Caco-2 (cell line): ENCODE measurements around the gene PGS1. TPM values are rescaled to one million over a fixed set of nuclear protein-coding genes. Genes with fewer than 3 reads are reported as not detected.

Experiments used
- BruUV-seq: library from RNA; stranded (reverse); fragments of 400-500 nt; replicated peaks from 2 replicates; lab custom pipeline; 2021; lab: Mats Ljungman, UMichigan
- CTCF ChIA-PET: fragments of 300-600 bp; sonication (Branson Sonifier 250); formaldehyde crosslinking; loops from one replicate; lab custom pipeline; 2022; ENCODE audit warnings: antibody characterized with exemption; lab: Charles Lee
- POLR2A ChIA-PET: fragments of 300-600 bp; sonication (Branson Sonifier 250); formaldehyde crosslinking; loops from one replicate; lab custom pipeline; 2022; ENCODE audit warnings: antibody characterized with exemption; lab: Charles Lee
- DNase-seq, 2 experiments: peaks; one replicate each; pipeline versions ENCODE4 v3.0.0 to v3.0.0-alpha.2; 2020 to 2022
- H3K27me3 ChIP-seq: replicated peaks from 2 replicates; pipeline ENCODE4 v1.6.0; 2011; ENCODE audit warnings: low read length; ENCODE audit not compliant: control insufficient read depth, insufficient read depth
- H3K36me3 ChIP-seq: 2 replicates; pipeline ENCODE4 v1.5.1; 2011; ENCODE audit warnings: low read length; ENCODE audit not compliant: control insufficient read depth, insufficient read depth
- H3K4me1 ChIP-seq: fragments of 250-450 bp; sonication (Bioruptor Pico); 2 replicates; pipeline ENCODE4 v1.5.1; 2020; ENCODE audit warnings: mild to moderate bottlenecking
- H3K4me3 ChIP-seq: 2 replicates; pipeline ENCODE4 v1.5.1; 2011; ENCODE audit warnings: low read depth, mild to moderate bottlenecking, control low read depth, low read length
- H3K9me3 ChIP-seq: fragments of 250-450 bp; sonication (Bioruptor Pico); 2 replicates; pipeline ENCODE4 v1.5.1; 2020; ENCODE audit warnings: mild to moderate bottlenecking, moderate library complexity
- H3K27ac Mint-ChIP-seq: one replicate; pipeline ENCODE4 v1.8.0; 2022; ENCODE audit warnings: mixed read lengths; ENCODE audit not compliant: unreplicated experiment
- H3K27me3 Mint-ChIP-seq: one replicate; pipeline ENCODE4 v1.8.0; 2022; ENCODE audit warnings: mixed read lengths; ENCODE audit not compliant: insufficient read depth, unreplicated experiment
- H3K36me3 Mint-ChIP-seq: one replicate; pipeline ENCODE4 v1.8.0; 2022; ENCODE audit warnings: mild to moderate bottlenecking, mixed read lengths; ENCODE audit not compliant: insufficient read depth, unreplicated experiment
- H3K4me1 Mint-ChIP-seq: one replicate; pipeline ENCODE4 v1.8.0; 2022; ENCODE audit warnings: low read depth, mixed read lengths; ENCODE audit not compliant: unreplicated experiment
- H3K4me3 Mint-ChIP-seq: one replicate; pipeline ENCODE4 v1.8.0; 2022; ENCODE audit warnings: mild to moderate bottlenecking, moderate library complexity, mixed read lengths; ENCODE audit not compliant: unreplicated experiment
- H3K9me3 Mint-ChIP-seq: one replicate; pipeline ENCODE4 v1.8.0; 2022; ENCODE audit warnings: mixed read lengths; ENCODE audit not compliant: unreplicated experiment
- CTCF ChIP-seq, 2 experiments: fragments of 200-600 bp in 1 of 2; IDR thresholded peaks; 1 replicate in 1 of 2; 2 replicates in 1 of 2; pipeline versions ENCODE4 v1.5.1 to v1.8.0; 2011 to 2022; ENCODE audit warnings: antibody characterized with exemption in 1 of 2, control low read depth in 1 of 2, inconsistent platforms in 1 of 2, low read depth in 1 of 2, low read length in 1 of 2, mild to moderate bottlenecking in 1 of 2, moderate library complexity in 1 of 2; ENCODE audit not compliant: insufficient read depth in 1 of 2, severe bottlenecking in 1 of 2, unreplicated experiment in 1 of 2
- intact Hi-C: fragments of 100-400 bp; cut with micrococcal nuclease; formaldehyde crosslinking; loops from one replicate; pipeline ENCODE4 v1.10.0; 2022; ENCODE audit not compliant: unreplicated experiment
- total RNA-seq: library from RNA; stranded (reverse); gene quantifications from 2 replicates; pipeline ENCODE4 v1.2.3, GENCODE V29; 2022

Gene PGS1
- total RNA-seq, 1 experiment from 2014 or later: 54.1 TPM

- intact Hi-C loops: no loop called here
- H3K36me3 Mint-ChIP-seq: no peaks in the 10 kb centered on the region
- no TSS peak for BruUV-seq
- Histone ChIP-seq H3K36me3 (no peaks in the 10 kb centered on the region), H3K9me3 (0 out of 2 replicates have a peak, but pooled peaks cover 4% of the 10 kb centered on the region), H3K4me3 (no peak overlapping the region), H3K4me1 (no peaks in the 10 kb centered on the region), H3K27me3 (no peaks in the 10 kb centered on the region)
- H3K4me1 Mint-ChIP-seq: no peaks in the 10 kb centered on the region
- ChIA-PET CTCF (no interaction called here), POLR2A (no interaction called here)
- H3K27me3 Mint-ChIP-seq: no peaks in the 10 kb centered on the region
- H3K27ac Mint-ChIP-seq: no peak overlapping the region
- no peaks in the 10 kb centered on the region for H3K9me3 Mint-ChIP-seq
- DNase-seq: no peak
- no peak overlapping the region for H3K4me3 Mint-ChIP-seq
- TF ChIP-seq CTCF (IDR thresholded peaks at IDR 0.05; ENCODE audit: insufficient read depth in 1 of 2, low read depth in 1 of 2, low read length in 1 of 2, severe bottlenecking in 1 of 2, unreplicated experiment in 1 of 2): no peak
Observed at GRCh38 chr17:78460176-78460675, 81.8 kb downstream of the PGS1 start.

GRCh38 chr17:78460951-78461798, 82.7 kb downstream of the PGS1 start:
- no TSS peak for BruUV-seq
- no peaks in the 10 kb centered on the region for H3K4me1 Mint-ChIP-seq
- H3K36me3 ChIP-seq: no peaks in the 10 kb centered on the region
- 0 out of 2 replicates have a peak, but pooled peaks cover 4% of the 10 kb centered on the region for H3K9me3 ChIP-seq
- H3K36me3 Mint-ChIP-seq: no peaks in the 10 kb centered on the region
- TF ChIP-seq CTCF (IDR thresholded peaks at IDR 0.05; ENCODE audit: insufficient read depth in 1 of 2, low read depth in 1 of 2, low read length in 1 of 2, severe bottlenecking in 1 of 2, unreplicated experiment in 1 of 2): no peak
- ChIA-PET CTCF (no interaction called here), POLR2A (no interaction called here)
- H3K9me3 Mint-ChIP-seq: no peaks in the 10 kb centered on the region
- no peak overlapping the region for H3K27ac Mint-ChIP-seq
- intact Hi-C loops: no loop called here
- no peak overlapping the region for H3K4me3 Mint-ChIP-seq
- H3K4me3 ChIP-seq: no peak overlapping the region
- DNase-seq: no peak
- no peaks in the 10 kb centered on the region for H3K4me1 ChIP-seq
- H3K27me3 ChIP-seq: no peaks in the 10 kb centered on the region
- H3K27me3 Mint-ChIP-seq: no peaks in the 10 kb centered on the region

DNA sequence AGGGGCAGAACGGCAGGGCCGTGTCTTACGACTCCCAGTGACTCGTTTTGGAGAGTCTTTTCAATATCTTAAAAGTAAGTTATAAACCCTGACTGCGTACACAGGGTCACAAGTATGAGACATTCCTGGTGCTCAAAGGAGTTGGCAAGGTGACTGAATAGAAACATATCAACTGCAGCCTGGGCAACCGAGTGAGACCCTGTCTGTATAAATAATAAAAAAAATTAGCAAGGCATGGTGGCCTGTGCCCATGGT, 83.3 kb downstream of the PGS1 start:
- Histone ChIP-seq H3K4me1 (no peaks in the 10 kb centered on the region), H3K9me3 (0 out of 2 replicates have a peak, but pooled peaks cover 4% of the 10 kb centered on the region), H3K36me3 (no peaks in the 10 kb centered on the region), H3K4me3 (no peak overlapping the region), H3K27me3 (no peaks in the 10 kb centered on the region)
- H3K9me3 Mint-ChIP-seq: no peaks in the 10 kb centered on the region
- POLR2A ChIA-PET: no interaction called here
- H3K36me3 Mint-ChIP-seq: no peaks in the 10 kb centered on the region
- no peak for TF ChIP-seq CTCF (IDR thresholded peaks at IDR 0.05; ENCODE audit: insufficient read depth in 1 of 2, low read depth in 1 of 2, low read length in 1 of 2, severe bottlenecking in 1 of 2, unreplicated experiment in 1 of 2)
- no peak for DNase-seq
- intact Hi-C loops: no loop called here
- no peak overlapping the region for H3K4me3 Mint-ChIP-seq
- no peaks in the 10 kb centered on the region for H3K27me3 Mint-ChIP-seq
- no peaks in the 10 kb centered on the region for H3K4me1 Mint-ChIP-seq
- no TSS peak for BruUV-seq
- no peak overlapping the region for H3K27ac Mint-ChIP-seq
- CTCF ChIA-PET: no interaction called here
